SU-DHL-6 (cell line): Measurements from ENCODE around the gene HOXB7.

Experiments
- EZH2phosphoT487 ChIP-seq: fragments of 200-600 bp; sonication (generic), shearing (Covaris generic); conservative IDR thresholded peaks from 2 replicates; pipeline ENCODE4 v1.6.1; 2018; ENCODE audit warnings: mild to moderate bottlenecking, antibody characterized with exemption, low read length, moderate library complexity, mixed read lengths
- TF ChIP-seq, protein P1 (sequence below): fragments of 200-600 bp; sonication (generic); IDR thresholded peaks from one replicate; pipeline ENCODE4 v1.5.1; 2017; ENCODE audit warnings: antibody characterized with exemption, mild to moderate bottlenecking, low read length, moderate library complexity; ENCODE audit not compliant: insufficient read depth, poor library complexity, severe bottlenecking

DNA sequence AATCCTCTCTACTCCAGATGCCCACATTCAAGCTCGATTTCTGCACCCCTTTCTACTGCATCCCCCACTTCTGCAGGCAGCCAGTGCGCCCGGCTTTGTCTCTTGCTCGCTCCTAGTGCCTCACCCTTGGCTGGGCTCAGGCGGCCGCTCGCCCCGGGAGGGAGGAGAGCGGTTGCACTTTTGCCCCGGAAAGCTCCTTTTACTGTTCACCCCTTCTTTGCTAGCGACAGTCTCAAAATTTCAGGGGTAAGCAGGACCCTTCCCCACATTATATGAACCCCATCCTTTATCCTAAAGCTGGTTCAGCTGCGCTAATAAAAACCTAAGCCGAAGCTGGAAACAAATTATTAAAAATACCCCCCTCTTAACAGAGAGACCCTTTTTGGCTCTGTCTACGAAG, 18.2 kb downstream of the HOXB7 start:
- TF ChIP-seq, protein P1, sequence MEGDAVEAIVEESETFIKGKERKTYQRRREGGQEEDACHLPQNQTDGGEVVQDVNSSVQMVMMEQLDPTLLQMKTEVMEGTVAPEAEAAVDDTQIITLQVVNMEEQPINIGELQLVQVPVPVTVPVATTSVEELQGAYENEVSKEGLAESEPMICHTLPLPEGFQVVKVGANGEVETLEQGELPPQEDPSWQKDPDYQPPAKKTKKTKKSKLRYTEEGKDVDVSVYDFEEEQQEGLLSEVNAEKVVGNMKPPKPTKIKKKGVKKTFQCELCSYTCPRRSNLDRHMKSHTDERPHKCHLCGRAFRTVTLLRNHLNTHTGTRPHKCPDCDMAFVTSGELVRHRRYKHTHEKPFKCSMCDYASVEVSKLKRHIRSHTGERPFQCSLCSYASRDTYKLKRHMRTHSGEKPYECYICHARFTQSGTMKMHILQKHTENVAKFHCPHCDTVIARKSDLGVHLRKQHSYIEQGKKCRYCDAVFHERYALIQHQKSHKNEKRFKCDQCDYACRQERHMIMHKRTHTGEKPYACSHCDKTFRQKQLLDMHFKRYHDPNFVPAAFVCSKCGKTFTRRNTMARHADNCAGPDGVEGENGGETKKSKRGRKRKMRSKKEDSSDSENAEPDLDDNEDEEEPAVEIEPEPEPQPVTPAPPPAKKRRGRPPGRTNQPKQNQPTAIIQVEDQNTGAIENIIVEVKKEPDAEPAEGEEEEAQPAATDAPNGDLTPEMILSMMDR, result no peak
- no peak for TF ChIP-seq EZH2phosphoT487
